Central memory CD8-positive, alpha-beta T cell (primary cell): ENCODE results near the gene PLAC8.
"Not testable (repeated sequence)": the region's sequence is repeated elsewhere in the genome, so short reads cannot be mapped to it uniquely, and the experiment has no call there.

Source experiments
- ATAC-seq: fragments of 150-1000 bp; cut with Tn5 transposase; replicated peaks from 2 replicates; pipeline ENCODE4 v1.10.0; 2022; ENCODE audit warnings: mild to moderate bottlenecking, moderate FRiP score, moderate number of reproducible peaks; ENCODE audit not compliant: poor library complexity, severe bottlenecking; ENCODE audit errors: extremely low read depth
- DNase-seq, 2 donors: peaks; one replicate each; pipeline ENCODE4 v3.0.0; 2021; ENCODE audit warnings: low spot score in 2 of 2
- H3K27ac Mint-ChIP-seq: one replicate; pipeline ENCODE4 v1.8.0; 2022; ENCODE audit warnings: low read depth, mild to moderate bottlenecking, moderate library complexity, mixed read lengths
- H3K27me3 Mint-ChIP-seq: one replicate; pipeline ENCODE4 v1.8.0; 2022; ENCODE audit warnings: mixed read lengths
- H3K36me3 Mint-ChIP-seq: one replicate; pipeline ENCODE4 v1.8.0; 2022; ENCODE audit warnings: mild to moderate bottlenecking, moderate library complexity, mixed read lengths; ENCODE audit not compliant: insufficient read depth
- H3K4me1 Mint-ChIP-seq: one replicate; pipeline ENCODE4 v1.8.0; 2022; ENCODE audit warnings: mixed read lengths
- H3K4me3 Mint-ChIP-seq: one replicate; pipeline ENCODE4 v1.8.0; 2022; ENCODE audit warnings: mild to moderate bottlenecking, moderate library complexity, mixed read lengths
- H3K9me3 Mint-ChIP-seq: one replicate; pipeline ENCODE4 v1.8.0; 2022; ENCODE audit warnings: mixed read lengths

Gene PLAC8

GRCh38 chr4:83080561-83080960 is 34.0 kb downstream of the PLAC8 start:
- no peaks in the 10 kb centered on the region for H3K27me3 Mint-ChIP-seq
- no peak for DNase-seq
- H3K27ac Mint-ChIP-seq: peak overlapping the region; percentile 22
- H3K4me1 Mint-ChIP-seq: peaks cover 40% of the 10 kb centered on the region
- ATAC-seq: no peak
- H3K36me3 Mint-ChIP-seq: peaks cover 10% of the 10 kb centered on the region
- H3K9me3 Mint-ChIP-seq: no peaks in the 10 kb centered on the region
- H3K4me3 Mint-ChIP-seq: no peak overlapping the region

- ATAC-seq (no peak), DNase-seq (no peak)
- Mint-ChIP-seq H3K4me3 (no peak overlapping the region), H3K27me3 (no peaks in the 10 kb centered on the region), H3K4me1 (peaks cover 20% of the 10 kb centered on the region), H3K27ac (no peak overlapping the region), H3K9me3 (no peaks in the 10 kb centered on the region), H3K36me3 (peaks cover 15% of the 10 kb centered on the region)
Measured at GRCh38 chr4:83075311-83076095, 39.0 kb downstream of the PLAC8 start.

DNA sequence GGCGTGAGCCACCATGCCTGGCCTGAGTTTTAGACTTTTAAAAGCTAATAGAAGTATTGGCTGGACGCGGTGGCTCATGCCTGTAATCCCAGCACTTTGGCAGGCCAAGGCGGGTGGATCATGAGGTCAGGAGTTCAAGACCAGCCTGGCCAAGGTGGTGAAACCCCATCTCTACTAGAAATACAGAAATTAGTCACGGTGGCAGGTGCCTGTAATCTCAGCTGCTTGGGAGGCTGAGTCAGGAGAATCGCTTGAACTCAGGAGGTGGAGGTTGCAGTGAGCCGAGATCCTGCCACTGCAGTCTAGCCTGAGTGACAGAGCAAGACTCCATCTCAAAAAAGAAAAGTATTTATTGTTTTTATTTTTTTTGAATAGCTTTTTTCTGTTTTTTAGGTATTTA is 39.7 kb downstream of the PLAC8 start:
- H3K27me3 Mint-ChIP-seq, H3K9me3 Mint-ChIP-seq, ATAC-seq, H3K27ac Mint-ChIP-seq, DNase-seq, H3K4me3 Mint-ChIP-seq: not testable (repeated sequence)
- Mint-ChIP-seq H3K36me3 (peaks cover 22% of the 10 kb centered on the region), H3K4me1 (peaks cover 20% of the 10 kb centered on the region)

DNA sequence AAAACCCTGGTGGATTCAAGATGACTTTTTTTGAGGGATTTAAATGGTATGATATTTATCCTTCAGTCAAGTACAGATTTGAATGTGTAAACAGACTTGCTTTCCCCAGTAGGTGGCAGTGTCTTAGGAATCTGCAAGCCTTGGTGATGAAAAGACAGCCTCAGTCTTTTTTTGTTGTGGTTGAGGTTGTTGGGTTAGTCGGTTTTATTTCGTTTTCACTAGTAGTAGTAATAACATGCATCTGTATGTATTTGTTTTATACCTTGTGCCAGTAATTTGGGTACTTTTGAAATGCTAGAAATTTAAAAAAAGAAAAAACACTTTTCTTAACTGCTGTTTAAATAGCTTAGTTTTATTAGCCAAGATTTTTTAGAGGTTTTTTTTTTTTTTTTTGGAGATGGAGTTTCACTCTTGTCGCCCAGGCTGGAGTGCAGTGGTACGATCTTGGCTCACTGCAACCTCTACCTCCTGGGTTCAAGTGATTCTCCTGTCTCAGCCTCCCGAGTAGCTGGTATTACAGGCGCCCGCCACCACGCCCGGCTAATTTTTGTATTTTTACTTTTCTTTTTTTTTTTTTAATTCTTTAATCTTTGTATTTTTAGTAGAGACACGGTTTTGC is 40.3 kb downstream of the PLAC8 start:
- Mint-ChIP-seq H3K4me1 (peaks cover 20% of the 10 kb centered on the region), H3K27me3 (no peaks in the 10 kb centered on the region), H3K9me3 (no peaks in the 10 kb centered on the region), H3K36me3 (peaks cover 28% of the 10 kb centered on the region), H3K27ac (no peak overlapping the region), H3K4me3 (peak overlapping the region; percentile 45)
- DNase-seq (peak in 1 of 2 donors; percentile 66), ATAC-seq (peak; percentile 93)

DNA sequence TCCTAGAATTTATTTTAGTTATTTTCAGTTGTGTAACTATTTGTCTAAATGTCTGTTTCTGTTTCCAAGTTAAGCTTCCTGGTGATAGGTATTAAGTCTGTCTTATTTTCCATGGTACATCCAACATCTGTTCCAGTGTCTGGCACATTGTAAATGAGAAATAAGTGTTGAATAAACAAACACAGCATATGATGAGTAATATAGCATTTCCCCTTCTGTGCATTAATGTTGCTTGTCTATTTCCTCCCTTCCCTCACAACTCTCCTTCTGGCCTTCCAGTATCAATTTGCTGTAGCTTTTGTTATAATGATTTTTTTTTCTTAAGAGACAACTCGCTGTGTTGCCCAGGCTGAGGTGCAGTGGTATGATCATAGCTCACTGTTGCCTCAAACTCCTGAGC is 43.4 kb downstream of the PLAC8 start:
- peaks cover 5% of the 10 kb centered on the region for H3K4me1 Mint-ChIP-seq
- no peaks in the 10 kb centered on the region for H3K27me3 Mint-ChIP-seq
- ATAC-seq (no peak), DNase-seq (no peak)
- no peak overlapping the region for H3K4me3 Mint-ChIP-seq
- H3K36me3 Mint-ChIP-seq: peaks cover 41% of the 10 kb centered on the region
- H3K9me3 Mint-ChIP-seq: no peaks in the 10 kb centered on the region
- peak overlapping the region; percentile 12 for H3K27ac Mint-ChIP-seq

DNA sequence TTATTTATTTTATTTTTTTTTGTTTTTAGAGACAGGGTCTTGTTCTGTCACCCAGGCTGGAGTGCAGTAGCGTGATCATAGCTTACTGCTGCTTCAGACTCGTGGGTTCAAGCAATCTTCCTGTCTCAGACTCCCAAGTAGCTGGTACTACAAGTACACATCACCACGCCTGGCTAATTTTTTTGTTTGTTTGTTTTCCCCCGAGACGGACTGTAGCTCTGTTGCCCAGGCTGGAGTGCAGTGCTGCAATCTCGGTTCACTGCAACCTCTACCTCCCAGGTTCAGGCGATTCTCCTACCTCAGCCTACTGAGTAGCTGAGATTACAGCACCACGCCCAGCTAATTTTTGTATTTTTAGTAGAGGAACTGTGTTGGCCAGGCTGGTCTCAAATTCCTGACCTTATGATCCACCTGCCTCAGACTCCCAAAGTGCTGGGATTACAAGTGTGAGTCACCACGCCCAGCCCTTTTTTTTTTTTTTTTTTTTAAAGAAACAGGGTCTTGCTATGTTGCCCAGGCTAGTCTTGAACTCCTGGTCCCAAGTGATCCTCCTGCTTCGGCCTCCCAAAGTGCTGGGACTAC is 47.4 kb downstream of the PLAC8 start:
- Mint-ChIP-seq H3K36me3 (peaks cover 53% of the 10 kb centered on the region), H3K27me3 (no peaks in the 10 kb centered on the region), H3K4me1 (no peaks in the 10 kb centered on the region), H3K27ac (no peak overlapping the region), H3K9me3 (no peaks in the 10 kb centered on the region), H3K4me3 (no peak overlapping the region)
- DNase-seq (no peak), ATAC-seq (no peak)

DNA sequence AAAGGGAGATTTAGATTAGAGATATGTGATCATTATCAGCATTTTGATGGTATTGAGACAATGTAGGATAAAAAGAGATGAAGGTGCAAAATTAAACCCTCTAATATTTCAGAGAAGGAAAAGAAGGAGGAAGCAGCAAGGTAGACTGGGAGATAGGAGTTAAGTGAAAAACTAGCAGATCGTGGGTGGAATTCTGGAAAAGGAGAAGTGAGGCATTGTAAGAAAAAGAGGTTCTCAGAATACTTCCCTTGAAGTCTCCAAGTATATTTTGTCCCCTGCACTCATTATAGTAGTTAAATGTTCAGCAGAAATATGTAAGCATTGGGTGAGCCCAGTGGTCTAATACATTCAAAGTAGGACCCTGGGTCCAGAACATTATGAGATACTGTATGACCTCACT is 49.3 kb downstream of the PLAC8 start:
- H3K9me3 Mint-ChIP-seq: no peaks in the 10 kb centered on the region
- ATAC-seq (no peak), DNase-seq (no peak)
- H3K27me3 Mint-ChIP-seq: no peaks in the 10 kb centered on the region
- peaks cover 61% of the 10 kb centered on the region for H3K36me3 Mint-ChIP-seq
- H3K4me1 Mint-ChIP-seq: no peaks in the 10 kb centered on the region
- H3K4me3 Mint-ChIP-seq: no peak overlapping the region
- no peak overlapping the region for H3K27ac Mint-ChIP-seq

- no peak for ATAC-seq
- Mint-ChIP-seq H3K4me3 (no peak overlapping the region), H3K27me3 (no peaks in the 10 kb centered on the region), H3K4me1 (no peaks in the 10 kb centered on the region), H3K36me3 (peaks cover 59% of the 10 kb centered on the region), H3K27ac (no peak overlapping the region), H3K9me3 (no peaks in the 10 kb centered on the region)
- DNase-seq: no peak
Measured at GRCh38 chr4:83062739-83063138, 51.8 kb downstream of the PLAC8 start.

DNA sequence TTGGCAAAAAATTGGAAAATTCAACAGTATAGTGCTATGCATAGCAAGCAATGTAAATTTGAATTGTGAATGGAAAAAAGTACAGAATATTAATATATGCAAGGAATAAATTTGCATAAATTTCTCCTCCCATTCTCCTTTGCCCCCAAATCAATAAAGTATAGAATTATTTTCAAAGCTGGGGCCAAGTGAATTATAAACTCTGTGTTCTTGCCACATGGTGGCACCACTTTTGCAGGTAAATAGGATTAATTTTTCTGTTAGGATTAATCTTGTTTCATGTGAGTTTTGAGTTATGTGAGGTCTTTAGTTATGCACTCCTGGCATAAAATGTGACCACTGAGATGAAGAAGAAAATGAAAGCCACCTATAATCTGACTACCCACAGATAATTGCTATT is 59.6 kb downstream of the PLAC8 start:
- Mint-ChIP-seq H3K27me3 (no peaks in the 10 kb centered on the region), H3K9me3 (no peaks in the 10 kb centered on the region), H3K27ac (no peak overlapping the region), H3K4me3 (no peak overlapping the region), H3K36me3 (peaks cover 46% of the 10 kb centered on the region), H3K4me1 (no peaks in the 10 kb centered on the region)
- no peak for DNase-seq
- no peak for ATAC-seq

DNA sequence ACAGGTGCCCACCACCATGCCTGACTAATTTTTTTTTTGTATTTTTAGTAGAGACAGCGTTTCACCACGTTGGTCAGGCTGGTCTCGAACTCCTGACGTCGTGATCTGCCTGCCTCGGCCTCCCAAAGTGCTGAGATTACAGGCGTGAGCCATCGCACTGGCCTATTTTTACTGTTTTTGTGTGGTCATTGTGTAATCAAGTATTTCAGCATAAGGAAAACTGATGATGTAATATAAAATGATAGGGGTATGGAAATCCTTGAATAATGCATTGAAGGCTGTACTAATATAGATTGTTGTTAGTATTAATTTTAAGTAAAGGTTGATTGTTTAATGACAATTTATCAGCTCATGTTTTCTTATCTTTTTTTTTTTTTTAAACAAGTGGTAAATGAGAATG is 65.7 kb downstream of the PLAC8 start:
- DNase-seq, H3K27me3 Mint-ChIP-seq, H3K4me1 Mint-ChIP-seq, H3K27ac Mint-ChIP-seq, H3K9me3 Mint-ChIP-seq, ATAC-seq, H3K4me3 Mint-ChIP-seq: not testable (repeated sequence)
- H3K36me3 Mint-ChIP-seq: peaks cover 32% of the 10 kb centered on the region

- no peak for ATAC-seq
- Mint-ChIP-seq H3K4me3 (no peak overlapping the region), H3K36me3 (peaks cover 25% of the 10 kb centered on the region), H3K4me1 (peaks cover 4% of the 10 kb centered on the region), H3K9me3 (no peaks in the 10 kb centered on the region), H3K27me3 (no peaks in the 10 kb centered on the region), H3K27ac (no peak overlapping the region)
- DNase-seq: no peak
Measured at GRCh38 chr4:83046693-83047473, 67.6 kb downstream of the PLAC8 start.

- H3K4me3 Mint-ChIP-seq: no peak overlapping the region
- no peaks in the 10 kb centered on the region for H3K9me3 Mint-ChIP-seq
- H3K27ac Mint-ChIP-seq: no peak overlapping the region
- no peak for DNase-seq
- H3K27me3 Mint-ChIP-seq: no peaks in the 10 kb centered on the region
- H3K4me1 Mint-ChIP-seq: peaks cover 16% of the 10 kb centered on the region
- H3K36me3 Mint-ChIP-seq: peaks cover 12% of the 10 kb centered on the region
- no peak for ATAC-seq
Measured at GRCh38 chr4:83043801-83044407, 70.6 kb downstream of the PLAC8 start.
